Peyer's patch (tissue), 4 donors: ENCODE data around the gene QPCT.

Experiments used
- CTCF ChIP-seq, 6 experiments: fragments of 450-650 bp in 4 of 6; fragments of 200-600 bp in 2 of 6; sonication (generic) in 1 of 6; IDR thresholded peaks; one replicate each; pipeline ENCODE4 v1.5.1; 2017 to 2019; ENCODE audit warnings: antibody characterized with exemption in 6 of 6, mild to moderate bottlenecking in 3 of 6, moderate library complexity in 1 of 6
- POLR2A ChIP-seq, 2 donors: fragments of 450-650 bp; IDR thresholded peaks; one replicate each; pipeline ENCODE4 v1.5.1; 2017; ENCODE audit warnings: antibody characterized with exemption in 2 of 2, mild to moderate bottlenecking in 2 of 2, moderate library complexity in 2 of 2

- TF ChIP-seq CTCF (IDR thresholded peaks at IDR 0.05): no peak
- no peak for TF ChIP-seq POLR2A (IDR thresholded peaks at IDR 0.05)
Observed at GRCh38 chr2:37342591-37343220, 1.7 kb upstream of the QPCT start.
